NCI-H187 (cell line): Measurements from ENCODE around the gene ZNF337.
"Not testable (repeated sequence)": the region's sequence is repeated elsewhere in the genome, so short reads cannot be mapped to it uniquely, and the experiment has no call there.

Experiments
- DNase-seq, 2 experiments: peaks; one replicate each; lab custom pipeline; 2025; lab: John Stamatoyannopoulos, UW

Gene ZNF337

DNA sequence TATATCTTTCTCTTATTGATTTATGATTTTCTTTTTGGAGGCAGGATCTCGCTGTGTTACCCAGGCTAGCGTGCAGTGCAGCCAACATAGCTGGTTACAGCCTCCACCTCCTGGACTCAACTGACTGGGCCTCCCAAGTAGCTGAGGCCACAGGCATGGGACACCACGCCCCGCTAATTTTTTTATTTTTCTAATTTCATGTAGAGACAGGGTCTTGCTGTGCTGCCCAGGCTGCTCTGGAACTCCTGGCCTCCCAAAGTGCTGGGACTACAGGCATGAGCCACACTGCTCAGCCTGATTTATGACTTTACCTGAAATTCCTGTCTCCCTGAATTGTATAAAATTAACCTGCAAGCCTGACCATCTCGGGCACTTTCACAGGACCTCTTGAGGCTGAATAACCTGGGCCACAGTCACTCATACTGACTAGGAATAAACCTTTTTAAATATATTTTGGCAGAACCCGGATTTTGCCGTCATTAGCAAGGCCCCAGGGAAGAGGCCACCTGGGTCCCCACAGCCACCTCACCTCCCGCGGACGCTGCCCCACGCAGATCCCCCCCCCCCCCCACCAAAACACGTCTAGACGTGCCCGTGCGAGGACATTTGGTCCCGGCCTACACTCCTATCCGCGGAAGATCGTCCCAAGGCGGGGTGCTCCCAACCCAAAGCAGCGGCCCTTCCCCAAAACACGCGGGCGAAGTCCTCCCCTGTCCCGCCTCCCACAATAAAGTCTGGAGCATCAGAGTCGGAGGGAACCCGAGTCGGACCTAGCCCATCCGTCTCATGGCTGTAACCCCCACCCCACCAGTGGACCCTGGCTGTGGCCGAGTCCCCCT is 902 bp downstream of the ZNF337 start:
- DNase-seq = no peak

DNA sequence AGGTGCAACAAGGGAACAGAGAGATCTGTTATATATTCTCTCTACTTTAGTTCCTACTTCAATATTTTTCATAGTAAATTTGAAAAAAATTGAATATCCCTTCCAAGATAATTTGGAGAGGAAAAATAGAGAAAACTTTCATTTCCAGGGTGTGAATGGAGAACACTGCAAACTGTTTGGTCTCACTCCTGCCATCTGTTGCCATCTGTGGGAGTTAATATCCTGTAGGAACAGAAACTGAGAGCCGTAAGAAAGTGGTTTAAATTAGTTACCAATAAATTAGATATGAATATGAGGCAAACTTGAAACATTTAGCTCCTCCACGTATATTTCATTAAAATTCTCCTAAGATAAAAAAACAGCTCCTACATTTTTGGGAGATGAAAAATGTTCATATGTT is 4.2 kb downstream of the ZNF337 start:
- no peak for DNase-seq

DNA sequence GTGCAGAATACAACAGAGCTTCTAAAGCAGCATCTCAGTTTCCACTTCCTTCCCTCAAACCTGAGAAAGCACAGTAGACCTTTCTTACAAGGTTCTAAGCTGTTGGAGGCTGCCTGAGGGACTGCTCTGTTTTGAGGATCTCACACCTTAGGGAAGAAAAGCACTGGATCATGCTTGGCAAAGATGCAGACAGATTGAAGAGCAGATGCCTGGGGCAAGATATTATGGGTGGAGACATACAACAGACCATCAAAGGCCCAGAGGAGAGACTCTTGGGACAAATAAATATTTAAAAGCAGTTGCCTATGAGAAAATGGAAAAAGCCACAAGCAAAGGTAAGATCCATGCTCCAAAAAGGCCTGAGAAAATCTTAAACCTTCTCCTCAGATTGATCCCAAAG is 6.2 kb downstream of the ZNF337 start:
- DNase-seq = no peak

GRCh38 chr20:25686081-25687067 is 10.3 kb downstream of the ZNF337 start:
- DNase-seq = no peak

- DNase-seq = no peak
Measured at GRCh38 chr20:25685276-25686080, 11.2 kb downstream of the ZNF337 start.

- DNase-seq = not testable (repeated sequence)
Measured at GRCh38 chr20:25683826-25684225, 12.8 kb downstream of the ZNF337 start.

DNA sequence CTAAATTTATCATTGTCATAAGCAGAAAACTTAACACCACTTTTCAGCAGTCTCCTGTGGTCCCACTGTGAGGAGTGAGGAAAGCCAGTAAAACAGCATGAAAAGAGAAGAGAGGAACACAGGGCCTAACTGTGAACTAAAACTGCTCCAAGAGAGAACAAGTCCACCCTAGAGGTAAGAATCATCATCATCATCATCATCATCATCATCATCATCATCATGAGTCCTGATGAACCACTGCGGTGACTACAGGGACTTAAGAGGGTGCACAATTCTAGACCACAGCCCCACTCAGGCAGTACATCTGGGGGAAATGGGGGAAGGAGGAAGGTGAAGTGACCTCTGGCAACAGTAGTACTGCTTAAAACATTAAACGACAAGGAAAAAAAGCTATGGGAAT is 13.6 kb downstream of the ZNF337 start:
- DNase-seq = no peak

- DNase-seq = no peak
Measured at GRCh38 chr20:25676164-25676809, 20.4 kb downstream of the ZNF337 start.

- DNase-seq = no peak
Measured at GRCh38 chr20:25675161-25675560, 21.5 kb downstream of the ZNF337 start.

DNA sequence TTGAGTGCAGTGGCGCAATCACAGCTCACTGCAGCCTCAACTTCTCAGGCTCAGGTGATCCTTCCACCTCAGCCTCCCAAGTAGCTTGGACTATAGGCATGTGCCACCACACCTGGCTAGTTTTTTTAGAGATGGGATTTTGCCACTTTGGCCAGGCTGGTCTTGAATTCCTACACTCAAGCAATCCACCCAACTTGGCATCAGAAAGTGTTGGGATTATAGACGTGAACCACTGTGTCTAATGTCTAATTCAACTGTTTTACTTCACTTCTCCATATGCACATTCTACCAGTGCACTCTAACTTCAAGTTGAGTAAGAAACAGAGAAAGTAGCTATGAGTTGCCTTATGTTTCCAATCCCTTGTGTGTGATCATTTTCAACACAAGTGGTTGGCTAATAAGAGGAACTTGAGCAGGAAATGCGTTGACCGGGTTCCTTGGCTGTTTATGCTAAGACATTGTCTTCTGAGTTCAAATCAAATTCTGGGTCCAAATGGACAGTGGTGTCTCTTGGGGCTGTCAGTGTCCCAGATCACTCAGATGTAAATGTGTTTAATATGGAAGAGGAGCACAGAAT is 23.9 kb downstream of the ZNF337 start:
- no peak for DNase-seq

GRCh38 chr20:25669826-25670422 is 26.7 kb downstream of the ZNF337 start:
- DNase-seq = no peak

GRCh38 chr20:25668446-25668845 is 28.2 kb downstream of the ZNF337 start:
- DNase-seq = no peak

- no peak for DNase-seq
Measured at GRCh38 chr20:25659999-25660398, 36.7 kb downstream of the ZNF337 start.

DNA sequence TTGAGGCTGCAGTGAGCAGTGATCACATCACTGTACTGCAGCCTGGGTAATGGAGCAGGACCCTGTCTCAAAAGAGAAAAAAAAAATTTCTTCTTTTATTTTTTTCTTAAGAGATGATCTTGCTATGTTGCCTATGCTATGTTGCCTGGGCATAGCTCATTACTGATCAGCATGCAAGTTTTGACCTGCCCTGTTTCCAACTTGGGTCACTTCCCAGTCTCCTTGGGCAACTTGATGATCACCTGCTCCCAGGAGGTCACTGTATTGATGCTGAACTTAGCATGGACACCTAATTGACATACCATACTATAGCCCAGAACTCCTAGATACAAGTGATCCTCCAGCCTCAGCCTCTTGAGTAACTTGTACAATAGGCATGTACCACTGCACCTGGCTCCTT is 42.2 kb downstream of the ZNF337 start:
- DNase-seq = no peak

DNA sequence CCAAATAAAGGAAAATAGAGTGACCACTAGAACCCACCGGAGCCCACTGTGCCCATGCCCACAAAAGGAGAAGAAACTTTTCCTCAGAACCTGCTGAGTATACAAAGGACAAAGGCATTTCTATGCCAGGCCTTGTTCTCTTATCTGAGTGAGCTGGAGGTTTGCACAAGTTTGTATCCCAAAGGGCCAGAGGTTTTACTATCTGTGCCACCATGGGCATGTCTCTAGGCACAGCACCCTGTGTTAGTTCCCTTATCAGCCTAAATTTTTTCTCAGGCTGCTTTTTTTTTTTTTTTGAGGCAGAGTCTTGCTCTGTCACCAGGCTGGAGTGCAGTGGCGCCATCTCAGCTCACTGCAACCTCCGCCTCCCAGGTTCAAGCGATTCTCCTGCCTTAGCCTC is 43.8 kb downstream of the ZNF337 start:
- DNase-seq = not testable (repeated sequence)

DNA sequence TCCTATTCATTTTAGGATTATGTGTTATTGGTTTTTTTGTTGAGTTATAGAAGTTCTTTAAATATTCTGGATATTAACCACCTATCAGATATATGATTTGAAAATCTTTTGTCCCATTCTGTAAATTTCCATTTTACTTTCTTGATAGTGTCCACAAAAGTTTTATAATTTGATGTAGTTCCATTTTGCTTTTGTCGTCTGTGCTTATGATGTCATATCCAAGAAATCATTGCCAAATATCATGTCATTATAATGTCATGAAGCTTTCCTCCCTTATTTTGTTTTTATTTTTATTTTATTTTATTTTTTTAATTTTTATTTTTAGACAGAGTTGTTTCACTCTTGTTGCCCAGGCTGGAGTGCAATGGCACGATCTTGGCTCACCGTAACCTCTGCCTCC is 51.8 kb downstream of the ZNF337 start:
- DNase-seq = no peak

DNA sequence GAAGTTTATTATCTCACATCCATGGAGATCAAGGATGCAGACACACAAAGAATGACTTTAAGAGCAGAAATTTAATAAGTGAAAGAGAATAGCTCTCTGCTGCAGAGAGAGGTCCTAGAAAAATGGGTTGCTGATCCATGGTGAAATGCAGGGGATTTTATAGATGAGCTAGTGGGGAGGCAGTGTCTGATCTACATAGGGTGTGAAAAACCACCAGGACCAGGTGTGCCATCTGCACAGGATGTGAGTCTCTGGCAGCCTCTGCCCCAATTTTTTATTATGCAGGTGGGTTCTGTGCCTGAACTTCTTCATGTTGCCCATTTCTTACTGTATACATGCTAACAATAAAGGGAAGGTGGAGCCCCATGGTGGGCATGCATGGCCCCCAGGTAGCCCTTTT is 52.9 kb downstream of the ZNF337 start:
- DNase-seq = no peak

GRCh38 chr20:25637247-25637646 is 59.4 kb downstream of the ZNF337 start:
- DNase-seq = no peak

DNA sequence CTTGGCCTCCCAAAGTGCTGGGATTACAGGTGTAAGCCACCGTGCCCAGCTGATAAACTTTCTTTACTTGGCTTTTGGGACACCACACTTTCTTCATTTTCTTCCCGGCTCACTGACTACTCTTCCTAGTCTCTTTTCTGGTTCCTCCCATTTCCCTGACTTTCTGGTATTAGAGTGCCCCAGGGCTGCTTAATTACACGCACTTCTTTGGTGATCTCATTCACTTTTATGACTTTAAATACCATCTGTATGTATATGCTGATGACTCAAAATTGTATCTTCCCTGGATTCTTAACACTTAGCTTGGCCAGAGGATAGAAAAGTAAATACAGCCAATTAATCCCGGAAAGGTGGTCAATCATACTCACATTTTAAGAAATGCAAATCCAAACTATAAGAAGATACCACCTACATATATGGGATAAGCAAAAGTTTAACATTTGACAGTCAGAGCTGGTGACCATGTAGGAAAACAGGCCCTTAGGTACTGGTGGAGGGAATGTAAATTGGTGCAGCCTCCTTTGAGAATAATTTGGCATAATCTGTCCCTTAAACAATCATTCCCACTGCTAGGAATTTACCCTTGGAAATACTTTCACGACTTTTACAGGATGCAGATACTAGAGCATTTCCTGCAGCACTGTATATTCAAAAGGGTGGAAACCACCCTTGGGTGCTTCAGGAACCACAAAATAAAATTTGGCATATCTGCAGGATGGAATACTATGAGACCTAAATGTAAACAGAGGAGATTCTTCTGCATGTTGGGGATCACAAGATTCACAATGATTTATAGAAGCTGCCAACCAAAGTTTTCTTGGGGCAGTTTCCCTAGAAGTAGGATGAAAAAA is 63.5 kb downstream of the ZNF337 start:
- DNase-seq = no peak

DNA sequence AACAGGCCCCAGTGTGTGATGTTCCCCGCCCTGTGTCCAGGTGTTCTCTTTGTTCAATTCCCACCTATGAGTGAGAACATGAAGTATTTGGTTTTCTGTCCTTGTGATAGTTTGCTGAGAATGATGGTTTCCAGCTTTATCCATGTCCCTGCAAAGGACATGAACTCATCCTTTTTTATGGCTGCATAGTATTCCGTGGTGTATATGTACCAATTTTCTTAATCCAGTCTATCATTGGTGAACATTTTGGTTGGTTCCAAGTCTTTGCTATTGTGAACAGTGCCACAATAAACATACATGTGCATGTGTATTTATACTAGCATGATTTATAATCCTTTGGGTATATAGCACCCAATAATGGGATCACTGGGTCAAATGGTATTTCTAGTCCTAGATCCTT is 66.0 kb downstream of the ZNF337 start:
- DNase-seq = not testable (repeated sequence)
